ENCODE measurements around the gene DNAJB1. TPM values are rescaled to one million over a fixed set of nuclear protein-coding genes. Genes with fewer than 3 reads are reported as not detected.
A peak's percentile ranks its signal among the peaks of the same experiment; 100 is the strongest.

DNAJB1 gene
- polyA plus RNA-seq, 1 donor (not counting 4 experiments of a cell fraction or from before 2014, with no cell fraction given): 265 TPM

GRCh38 chr19:14475251-14476073, 42.7 kb downstream of the DNAJB1 start, which contains the start of gene PTGER1:
Gene PTGER1 (minus strand): TSS chr19:14475354. CDS start chr19:14474320, 1,034 bp downstream.
- no peaks in the 10 kb centered on the region for H3K79me2 ChIP-seq (ENCODE audit: control insufficient read depth, insufficient read depth, low read length)
- H3K4me2 ChIP-seq (ENCODE audit: control insufficient read depth, extremely low read depth, insufficient read depth, low read depth, low read length): peak within 1 kb of the TSS; percentile 27
- H3K9me1 ChIP-seq (ENCODE audit: control insufficient read depth, extremely low read depth, insufficient read depth, low read length): no peaks in the 10 kb centered on the region
- H3K4me3 ChIP-seq (ENCODE audit: control insufficient read depth in 2 of 3, extremely low read depth in 1 of 3, insufficient read depth in 2 of 3, low read depth in 1 of 3, low read length in 3 of 3): no peak within 1 kb of the TSS
- no peak for FAIRE-seq
- no peak within 1 kb of the TSS for H3K9ac ChIP-seq (ENCODE audit: control insufficient read depth, extremely low read depth, insufficient read depth, low read length)
- H3K4me1 ChIP-seq (ENCODE audit: control insufficient read depth, extremely low read depth, insufficient read depth, low read length): peaks cover 26% of the 10 kb centered on the region
- H3K27ac ChIP-seq (ENCODE audit: control insufficient read depth, insufficient read depth, low read length): peak within 1 kb of the TSS; percentile 13
- TF ChIP-seq EZH2 (IDR thresholded peaks at IDR 0.05; ENCODE audit: low read length) (no peak), CTCF (optimal IDR thresholded peaks at IDR 0.05 in 1 of 3, IDR thresholded peaks at IDR 0.05 in 1 of 3, conservative IDR thresholded peaks at IDR 0.05 in 1 of 3; ENCODE audit: extremely low read depth in 1 of 3, insufficient read depth in 2 of 3, low read length in 3 of 3) (peak; percentile 14 to 54 (median 50))
- no peaks in the 10 kb centered on the region for H3K9me3 ChIP-seq (ENCODE audit: control insufficient read depth, low read depth, low read length)
- peaks cover 5% of the 10 kb centered on the region for H4K20me1 ChIP-seq (ENCODE audit: control insufficient read depth, extremely low read depth, insufficient read depth, low read length)
- H3K27me3 ChIP-seq (ENCODE audit: control insufficient read depth, extremely low read depth, insufficient read depth, low read length): peaks cover 6% of the 10 kb centered on the region
- dilution Hi-C loops (cut with MboI; ENCODE audit: extremely low pct_ligation_motif_present, low sequenced_read_pairs): no loop called here
- DNase-seq (ENCODE audit: low read depth, low spot score): no peak
- peaks cover 13 to 30% of the 10 kb centered on the region in 2 experiments for H3K36me3 ChIP-seq (ENCODE audit: control insufficient read depth in 2 of 2, extremely low read depth in 1 of 2, insufficient read depth in 2 of 2, low read length in 2 of 2)
- no peak within 1 kb of the TSS for H2AFZ ChIP-seq (ENCODE audit: control insufficient read depth, low read length)

- Histone ChIP-seq H3K79me2 (ENCODE audit: control insufficient read depth, insufficient read depth, low read length) (no peaks in the 10 kb centered on the region), H3K27ac (ENCODE audit: control insufficient read depth, insufficient read depth, low read length) (no peak overlapping the region), H3K36me3 (ENCODE audit: control insufficient read depth in 2 of 2, extremely low read depth in 1 of 2, insufficient read depth in 2 of 2, low read length in 2 of 2) (peaks cover 6 to 24% of the 10 kb centered on the region in 2 experiments), H3K4me2 (ENCODE audit: control insufficient read depth, extremely low read depth, insufficient read depth, low read depth, low read length) (peak overlapping the region; percentile 27), H3K4me1 (ENCODE audit: control insufficient read depth, extremely low read depth, insufficient read depth, low read length) (peaks cover 26% of the 10 kb centered on the region), H2AFZ (ENCODE audit: control insufficient read depth, low read length) (no peak overlapping the region), H3K27me3 (ENCODE audit: control insufficient read depth, extremely low read depth, insufficient read depth, low read length) (peaks cover 6% of the 10 kb centered on the region), H3K9me3 (ENCODE audit: control insufficient read depth, low read depth, low read length) (no peaks in the 10 kb centered on the region), H3K4me3 (ENCODE audit: control insufficient read depth in 2 of 3, extremely low read depth in 1 of 3, insufficient read depth in 2 of 3, low read depth in 1 of 3, low read length in 3 of 3) (no peak overlapping the region), H3K9me1 (ENCODE audit: control insufficient read depth, extremely low read depth, insufficient read depth, low read length) (no peaks in the 10 kb centered on the region), H3K9ac (ENCODE audit: control insufficient read depth, extremely low read depth, insufficient read depth, low read length) (no peak overlapping the region), H4K20me1 (ENCODE audit: control insufficient read depth, extremely low read depth, insufficient read depth, low read length) (peaks cover 5% of the 10 kb centered on the region)
- FAIRE-seq (no peak), DNase-seq (ENCODE audit: low read depth, low spot score) (no peak)
- TF ChIP-seq EZH2 (IDR thresholded peaks at IDR 0.05; ENCODE audit: low read length) (no peak), CTCF (optimal IDR thresholded peaks at IDR 0.05 in 1 of 3, IDR thresholded peaks at IDR 0.05 in 1 of 3, conservative IDR thresholded peaks at IDR 0.05 in 1 of 3; ENCODE audit: extremely low read depth in 1 of 3, insufficient read depth in 2 of 3, low read length in 3 of 3) (no peak)
- dilution Hi-C loops (cut with MboI; ENCODE audit: extremely low pct_ligation_motif_present, low sequenced_read_pairs): no loop called here
Observed at GRCh38 chr19:14474827-14475226, 43.4 kb downstream of the DNAJB1 start.

Measured in keratinocyte (primary cell).